Smooth muscle cell (in vitro differentiated cells): ENCODE measurements around the gene IL10RA. TPM values are rescaled to one million over a fixed set of nuclear protein-coding genes. Genes with fewer than 3 reads are reported as not detected.

Source experiments
- DNase-seq: peaks from one replicate; lab custom pipeline; 2025; ENCODE audit not compliant: unreplicated experiment; lab: John Stamatoyannopoulos, UW
- H2AFZ ChIP-seq: fragments of 200-600 bp; sonication (generic); 2 replicates; pipeline ENCODE4 v1.6.0; 2016; ENCODE audit warnings: antibody characterized with exemption, low read depth, mild to moderate bottlenecking
- H3F3A ChIP-seq: fragments of 200-600 bp; sonication (generic); 2 replicates; pipeline ENCODE4 v1.6.0; 2017; ENCODE audit warnings: antibody characterized with exemption, low read depth
- H3K27ac ChIP-seq: fragments of 200-600 bp; sonication (generic); 2 replicates; pipeline ENCODE4 v1.5.1; 2016; ENCODE audit warnings: low read depth, mild to moderate bottlenecking
- H3K27me3 ChIP-seq: fragments of 200-600 bp; sonication (generic); 2 replicates; pipeline ENCODE4 v1.6.1; 2016; ENCODE audit warnings: low read depth, mild to moderate bottlenecking
- H3K36me3 ChIP-seq: fragments of 200-600 bp; sonication (generic); 2 replicates; pipeline ENCODE4 v1.5.1; 2016; ENCODE audit warnings: low read depth
- H3K4me1 ChIP-seq: fragments of 200-600 bp; sonication (generic); 2 replicates; pipeline ENCODE4 v1.5.1; 2016; ENCODE audit warnings: low read depth
- H3K4me2 ChIP-seq: fragments of 200-600 bp; sonication (generic); 2 replicates; pipeline ENCODE4 v1.6.0; 2016; ENCODE audit warnings: mild to moderate bottlenecking
- H3K4me3 ChIP-seq: fragments of 200-600 bp; sonication (generic); 2 replicates; pipeline ENCODE4 v1.5.1; 2016; ENCODE audit warnings: mild to moderate bottlenecking
- H3K79me2 ChIP-seq: fragments of 200-600 bp; sonication (generic); 2 replicates; pipeline ENCODE4 v1.6.0; 2016; ENCODE audit warnings: low read depth, mild to moderate bottlenecking
- H3K9ac ChIP-seq: fragments of 200-600 bp; sonication (generic); 2 replicates; pipeline ENCODE4 v1.6.0; 2016; ENCODE audit warnings: low read depth
- H3K9me3 ChIP-seq: fragments of 200-600 bp; sonication (generic); replicated peaks from 2 replicates; pipeline ENCODE4 v1.5.1; 2016; ENCODE audit warnings: low read depth
- H4K20me1 ChIP-seq: fragments of 200-600 bp; sonication (generic); 2 replicates; pipeline ENCODE4 v1.6.0; 2016; ENCODE audit warnings: low read depth
- WGBS: methylation state at CpG from one replicate; pipeline ENCODE4 v1.1.7; 2016; ENCODE audit warnings: low lambda C conversion rate; 5-methylcytosine and 5-hydroxymethylcytosine counted together
- polyA plus RNA-seq: library from polyadenylated mRNA; unstranded; fragments of >200 nt; fragmentation: Nextera tagmentation; extraction: Ambion mirVana; gene quantifications from 2 replicates; pipeline ENCODE4 v1.2.1, GENCODE V29; 2016
- total RNA-seq: library from RNA; depleted of rRNA; stranded (reverse); fragments of >200 nt; gene quantifications from 2 replicates; pipeline ENCODE4 v1.2.3, GENCODE V29; 2014
- TF ChIP-seq, protein P1 (sequence below): fragments of 200-600 bp; sonication (generic); IDR thresholded peaks from 2 replicates; pipeline ENCODE4 v1.5.1; 2017; ENCODE audit warnings: borderline replicate concordance, mild to moderate bottlenecking, antibody characterized with exemption; ENCODE audit not compliant: insufficient read depth, poor library complexity, severe bottlenecking

Gene IL10RA
- total and polyA plus RNA-seq, 2 experiments from 2014 or later: 0.07 to 0.18 TPM

DNA sequence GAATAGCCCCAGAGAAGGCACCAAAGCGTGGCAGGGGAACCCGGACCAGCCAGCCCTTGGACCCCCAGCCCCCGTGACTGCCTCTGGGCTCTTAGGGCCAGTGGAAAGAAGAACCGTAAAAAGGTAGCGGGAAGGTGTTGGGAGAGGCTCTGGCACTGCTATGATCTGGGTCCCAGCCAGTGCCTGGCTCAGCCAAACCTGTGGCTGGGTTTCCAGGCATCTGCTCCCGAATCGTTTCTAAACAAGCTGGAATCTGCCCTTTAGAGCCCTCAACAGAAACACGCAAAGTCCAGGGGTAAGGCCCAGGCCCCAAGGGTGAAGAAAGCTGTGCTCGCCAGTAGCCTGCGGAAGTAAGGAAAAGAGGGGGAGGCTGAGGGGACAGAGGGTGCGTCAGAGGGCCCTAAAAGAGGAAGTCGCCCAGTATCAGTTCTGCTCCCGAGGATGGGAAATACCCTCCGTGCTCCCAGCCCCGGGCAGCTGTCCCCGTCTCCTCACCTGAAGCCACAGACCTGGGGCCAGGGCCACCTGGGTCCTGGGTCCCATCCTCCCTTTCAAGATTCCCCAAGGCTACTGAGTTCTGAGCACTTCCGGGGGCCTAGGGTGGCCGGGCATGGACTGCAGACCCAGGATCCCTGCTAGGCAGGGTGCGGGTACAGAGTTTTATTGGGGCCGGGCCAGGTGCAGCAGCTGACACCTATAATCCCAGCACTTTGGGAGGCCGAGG is 24.7 kb downstream of the IL10RA start:
- TF ChIP-seq, protein P1, sequence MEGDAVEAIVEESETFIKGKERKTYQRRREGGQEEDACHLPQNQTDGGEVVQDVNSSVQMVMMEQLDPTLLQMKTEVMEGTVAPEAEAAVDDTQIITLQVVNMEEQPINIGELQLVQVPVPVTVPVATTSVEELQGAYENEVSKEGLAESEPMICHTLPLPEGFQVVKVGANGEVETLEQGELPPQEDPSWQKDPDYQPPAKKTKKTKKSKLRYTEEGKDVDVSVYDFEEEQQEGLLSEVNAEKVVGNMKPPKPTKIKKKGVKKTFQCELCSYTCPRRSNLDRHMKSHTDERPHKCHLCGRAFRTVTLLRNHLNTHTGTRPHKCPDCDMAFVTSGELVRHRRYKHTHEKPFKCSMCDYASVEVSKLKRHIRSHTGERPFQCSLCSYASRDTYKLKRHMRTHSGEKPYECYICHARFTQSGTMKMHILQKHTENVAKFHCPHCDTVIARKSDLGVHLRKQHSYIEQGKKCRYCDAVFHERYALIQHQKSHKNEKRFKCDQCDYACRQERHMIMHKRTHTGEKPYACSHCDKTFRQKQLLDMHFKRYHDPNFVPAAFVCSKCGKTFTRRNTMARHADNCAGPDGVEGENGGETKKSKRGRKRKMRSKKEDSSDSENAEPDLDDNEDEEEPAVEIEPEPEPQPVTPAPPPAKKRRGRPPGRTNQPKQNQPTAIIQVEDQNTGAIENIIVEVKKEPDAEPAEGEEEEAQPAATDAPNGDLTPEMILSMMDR: no peak
- H3K27ac ChIP-seq: no peak overlapping the region

GRCh38 chr11:118012083-118012669 is 26.0 kb downstream of the IL10RA start:
- Histone ChIP-seq H3F3A (no peaks in the 10 kb centered on the region), H3K4me3 (no peak overlapping the region), H3K9me3 (no peaks in the 10 kb centered on the region), H3K27ac (no peak overlapping the region), H3K4me1 (no peaks in the 10 kb centered on the region), H3K4me2 (no peak overlapping the region), H2AFZ (peak overlapping the region; percentile 1), H3K36me3 (no peaks in the 10 kb centered on the region), H3K79me2 (no peaks in the 10 kb centered on the region), H4K20me1 (no peaks in the 10 kb centered on the region), H3K27me3 (peaks cover 9% of the 10 kb centered on the region), H3K9ac (no peak overlapping the region)
- no peak for DNase-seq
- WGBS: 35% methylated on average over 7 of the region's 7 CpGs
- TF ChIP-seq, protein P1: no peak

More for the DNA sequence above, 24.7 kb downstream of the IL10RA start:
- no peak for DNase-seq
- no peaks in the 10 kb centered on the region for H4K20me1 ChIP-seq
- H3K9me3 ChIP-seq: no peaks in the 10 kb centered on the region
- H3K27me3 ChIP-seq: peaks cover 9% of the 10 kb centered on the region
- H2AFZ ChIP-seq: no peak overlapping the region
- H3K4me1 ChIP-seq: no peaks in the 10 kb centered on the region
- H3K79me2 ChIP-seq: no peaks in the 10 kb centered on the region
- no peaks in the 10 kb centered on the region for H3F3A ChIP-seq
- H3K9ac ChIP-seq: no peak overlapping the region
- H3K4me3 ChIP-seq: no peak overlapping the region
- WGBS: 92% methylated on average over 21 of the region's 21 CpGs
- no peak overlapping the region for H3K4me2 ChIP-seq
- no peaks in the 10 kb centered on the region for H3K36me3 ChIP-seq

GRCh38 chr11:118014022-118014421 is 27.8 kb downstream of the IL10RA start:
- H3K27me3 ChIP-seq: peaks cover 5% of the 10 kb centered on the region
- H3K27ac ChIP-seq: no peak overlapping the region
- H4K20me1 ChIP-seq: no peaks in the 10 kb centered on the region
- no peak overlapping the region for H3K4me3 ChIP-seq
- WGBS: 94% methylated on average over 3 of the region's 3 CpGs
- DNase-seq: no peak
- H3K36me3 ChIP-seq: no peaks in the 10 kb centered on the region
- no peak overlapping the region for H3K4me2 ChIP-seq
- H3K79me2 ChIP-seq: no peaks in the 10 kb centered on the region
- H3K4me1 ChIP-seq: no peaks in the 10 kb centered on the region
- H3K9me3 ChIP-seq: no peaks in the 10 kb centered on the region
- no peak overlapping the region for H3K9ac ChIP-seq
- H3F3A ChIP-seq: no peaks in the 10 kb centered on the region
- H2AFZ ChIP-seq: no peak overlapping the region
- TF ChIP-seq, protein P1: no peak

DNA sequence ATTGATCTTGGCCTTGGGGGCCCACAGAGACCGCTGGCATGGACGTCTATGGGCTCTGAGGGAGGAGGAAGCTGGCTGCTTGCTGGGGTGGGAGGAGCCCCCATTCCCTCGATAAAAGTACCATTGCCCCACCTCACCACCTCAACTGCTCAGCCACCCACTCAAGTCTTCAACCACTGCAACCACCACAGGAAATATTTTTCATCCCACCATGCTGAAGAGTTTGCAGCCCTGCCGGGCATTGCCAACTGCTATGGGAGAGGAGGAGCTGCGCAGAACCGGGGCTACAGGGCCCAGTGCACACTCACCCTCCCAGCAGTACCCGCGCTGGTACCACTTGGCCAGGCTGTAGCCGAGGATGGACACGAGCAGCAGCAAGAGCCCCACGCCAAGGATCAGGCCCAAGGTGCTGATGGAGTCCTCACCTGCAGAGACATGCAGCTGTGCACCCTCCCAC is 29.2 kb downstream of the IL10RA start:
- peaks cover 5% of the 10 kb centered on the region for H3K27me3 ChIP-seq
- H3K27ac ChIP-seq: no peak overlapping the region
- no peak for DNase-seq
- no peak overlapping the region for H3K4me2 ChIP-seq
- no peaks in the 10 kb centered on the region for H3K79me2 ChIP-seq
- 86% methylated on average over 11 of the region's 11 CpGs for WGBS
- H3K4me1 ChIP-seq: no peaks in the 10 kb centered on the region
- no peaks in the 10 kb centered on the region for H3K9me3 ChIP-seq
- H2AFZ ChIP-seq: no peak overlapping the region
- H3F3A ChIP-seq: no peaks in the 10 kb centered on the region
- H4K20me1 ChIP-seq: no peaks in the 10 kb centered on the region
- no peak overlapping the region for H3K9ac ChIP-seq
- no peaks in the 10 kb centered on the region for H3K36me3 ChIP-seq
- TF ChIP-seq, protein P1: no peak
- no peak overlapping the region for H3K4me3 ChIP-seq
